ENCODE results near the gene GALNT14. TPM values are rescaled to one million over a fixed set of nuclear protein-coding genes. Genes with fewer than 3 reads are reported as not detected.
A peak's percentile ranks its signal among the peaks of the same experiment; 100 is the strongest.

Gene GALNT14
- total RNA-seq, 1 experiment from 2014 or later, result 1.6 TPM

GRCh38 chr2:31089645-31090044, 48.6 kb downstream of the GALNT14 start:
- Histone ChIP-seq H3K79me2 (ENCODE audit: low read length) (no peaks in the 10 kb centered on the region), H3K9ac (ENCODE audit: low read length) (no peak overlapping the region), H3K9me3 (ENCODE audit: low read length) (no peaks in the 10 kb centered on the region), H3K27me3 (ENCODE audit: low read length) (no peaks in the 10 kb centered on the region), H3K9me2 (replicated peaks; ENCODE audit: insufficient read depth, low read length) (no peaks in the 10 kb centered on the region), H4K20me1 (ENCODE audit: insufficient read depth, low read depth, low read length) (no peaks in the 10 kb centered on the region), H3K4me3 (ENCODE audit: low read length) (no peak overlapping the region), H3K4me2 (ENCODE audit: low read depth, low read length, poor library complexity, severe bottlenecking) (no peak overlapping the region), H3K36me3 (ENCODE audit: insufficient read depth, low read length) (no peaks in the 10 kb centered on the region), H2AFZ (ENCODE audit: low read length) (no peak overlapping the region), H3K4me1 (ENCODE audit: low read length) (no peaks in the 10 kb centered on the region), H3K27ac (ENCODE audit: low read length) (no peak overlapping the region)
- peak; percentile 55 for DNase-seq

DNA sequence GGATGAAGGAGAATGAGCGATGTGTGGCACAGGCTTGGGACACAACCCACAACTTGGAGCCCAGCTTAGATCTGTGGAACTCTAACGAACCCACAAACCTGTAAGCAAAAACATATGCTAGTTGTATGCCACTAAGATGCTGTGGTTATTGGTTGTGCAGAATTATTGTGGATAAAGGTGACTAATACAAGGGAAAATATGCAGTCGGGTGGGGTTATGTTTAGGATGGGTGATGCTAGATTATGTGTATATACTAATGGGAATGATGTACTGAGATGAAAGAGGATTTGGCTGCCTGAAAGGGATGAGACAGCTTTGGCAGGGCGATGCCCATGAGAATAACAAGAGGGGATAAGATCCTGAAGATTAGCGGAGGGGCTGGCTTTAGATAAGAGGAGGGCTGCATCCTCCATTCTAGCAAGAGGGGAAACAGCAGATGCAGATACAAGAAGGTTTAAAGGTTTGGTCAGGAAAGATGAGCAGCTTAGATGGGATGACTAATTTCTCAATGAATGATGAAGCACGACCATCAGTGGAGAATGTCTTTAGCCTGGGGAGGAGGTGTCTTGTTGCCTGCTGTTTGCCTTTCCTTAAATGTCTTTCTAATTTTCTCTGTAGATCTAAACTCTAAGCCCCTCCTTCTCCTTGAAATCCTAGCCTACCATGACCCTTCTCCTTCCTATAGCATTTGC, 49.6 kb downstream of the GALNT14 start:
- no peaks in the 10 kb centered on the region for H3K9me2 ChIP-seq (replicated peaks; ENCODE audit: insufficient read depth, low read length)
- no peak overlapping the region for H2AFZ ChIP-seq (ENCODE audit: low read length)
- no peak overlapping the region for H3K4me2 ChIP-seq (ENCODE audit: low read depth, low read length, poor library complexity, severe bottlenecking)
- no peaks in the 10 kb centered on the region for H3K79me2 ChIP-seq (ENCODE audit: low read length)
- H4K20me1 ChIP-seq (ENCODE audit: insufficient read depth, low read depth, low read length), result no peaks in the 10 kb centered on the region
- no peak overlapping the region for H3K4me3 ChIP-seq (ENCODE audit: low read length)
- DNase-seq, result no peak
- H3K9ac ChIP-seq (ENCODE audit: low read length), result no peak overlapping the region
- H3K27me3 ChIP-seq (ENCODE audit: low read length), result no peaks in the 10 kb centered on the region
- H3K4me1 ChIP-seq (ENCODE audit: low read length), result no peaks in the 10 kb centered on the region
- no peaks in the 10 kb centered on the region for H3K9me3 ChIP-seq (ENCODE audit: low read length)
- no peak overlapping the region for H3K27ac ChIP-seq (ENCODE audit: low read length)
- no peaks in the 10 kb centered on the region for H3K36me3 ChIP-seq (ENCODE audit: insufficient read depth, low read length)

GRCh38 chr2:31087491-31087890, 50.7 kb downstream of the GALNT14 start:
- Histone ChIP-seq H3K9ac (ENCODE audit: low read length) (no peak overlapping the region), H3K27me3 (ENCODE audit: low read length) (no peaks in the 10 kb centered on the region), H3K36me3 (ENCODE audit: insufficient read depth, low read length) (no peaks in the 10 kb centered on the region), H3K4me3 (ENCODE audit: low read length) (no peak overlapping the region), H3K79me2 (ENCODE audit: low read length) (no peaks in the 10 kb centered on the region), H3K9me3 (ENCODE audit: low read length) (no peaks in the 10 kb centered on the region), H3K27ac (ENCODE audit: low read length) (no peak overlapping the region), H3K9me2 (replicated peaks; ENCODE audit: insufficient read depth, low read length) (no peaks in the 10 kb centered on the region), H2AFZ (ENCODE audit: low read length) (no peak overlapping the region), H3K4me1 (ENCODE audit: low read length) (no peaks in the 10 kb centered on the region), H3K4me2 (ENCODE audit: low read depth, low read length, poor library complexity, severe bottlenecking) (no peak overlapping the region), H4K20me1 (ENCODE audit: insufficient read depth, low read depth, low read length) (no peaks in the 10 kb centered on the region)
- no peak for DNase-seq

DNA sequence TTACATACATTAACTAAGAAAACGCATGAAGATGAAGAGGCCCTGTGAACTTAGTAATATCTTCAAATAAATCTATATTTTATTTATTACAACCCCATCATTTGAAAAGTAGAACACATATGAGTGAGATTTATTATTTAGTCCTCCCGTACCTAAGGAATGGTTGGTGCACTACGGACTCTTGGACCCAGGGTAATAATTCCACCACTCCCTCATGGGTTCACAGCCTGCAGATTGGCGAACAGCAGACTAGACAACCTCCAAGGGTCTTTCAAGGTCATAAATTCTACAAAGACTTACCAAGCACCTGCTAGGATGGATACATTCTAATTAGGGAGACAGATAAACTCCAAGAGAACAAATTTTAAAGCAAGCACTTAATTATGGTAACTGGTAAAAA, 51.6 kb downstream of the GALNT14 start:
- H3K79me2 ChIP-seq (ENCODE audit: low read length), result no peaks in the 10 kb centered on the region
- no peaks in the 10 kb centered on the region for H3K9me3 ChIP-seq (ENCODE audit: low read length)
- H3K4me2 ChIP-seq (ENCODE audit: low read depth, low read length, poor library complexity, severe bottlenecking), result no peak overlapping the region
- no peak overlapping the region for H3K27ac ChIP-seq (ENCODE audit: low read length)
- H3K4me1 ChIP-seq (ENCODE audit: low read length), result no peaks in the 10 kb centered on the region
- H3K9me2 ChIP-seq (replicated peaks; ENCODE audit: insufficient read depth, low read length), result no peaks in the 10 kb centered on the region
- no peak overlapping the region for H2AFZ ChIP-seq (ENCODE audit: low read length)
- H3K27me3 ChIP-seq (ENCODE audit: low read length), result no peaks in the 10 kb centered on the region
- H3K36me3 ChIP-seq (ENCODE audit: insufficient read depth, low read length), result no peaks in the 10 kb centered on the region
- no peak overlapping the region for H3K9ac ChIP-seq (ENCODE audit: low read length)
- no peaks in the 10 kb centered on the region for H4K20me1 ChIP-seq (ENCODE audit: insufficient read depth, low read depth, low read length)
- DNase-seq, result no peak
- no peak overlapping the region for H3K4me3 ChIP-seq (ENCODE audit: low read length)

- Histone ChIP-seq H3K4me2 (ENCODE audit: low read depth, low read length, poor library complexity, severe bottlenecking) (no peak overlapping the region), H4K20me1 (ENCODE audit: insufficient read depth, low read depth, low read length) (no peaks in the 10 kb centered on the region), H3K27me3 (ENCODE audit: low read length) (no peaks in the 10 kb centered on the region), H3K4me1 (ENCODE audit: low read length) (no peaks in the 10 kb centered on the region), H3K9me3 (ENCODE audit: low read length) (no peaks in the 10 kb centered on the region), H3K27ac (ENCODE audit: low read length) (no peak overlapping the region), H3K9me2 (replicated peaks; ENCODE audit: insufficient read depth, low read length) (no peaks in the 10 kb centered on the region), H3K4me3 (ENCODE audit: low read length) (no peak overlapping the region), H3K36me3 (ENCODE audit: insufficient read depth, low read length) (no peaks in the 10 kb centered on the region), H2AFZ (ENCODE audit: low read length) (no peak overlapping the region), H3K79me2 (ENCODE audit: low read length) (no peaks in the 10 kb centered on the region), H3K9ac (ENCODE audit: low read length) (no peak overlapping the region)
- no peak for DNase-seq
Observed at GRCh38 chr2:31083234-31083993, 54.8 kb downstream of the GALNT14 start.

DNA sequence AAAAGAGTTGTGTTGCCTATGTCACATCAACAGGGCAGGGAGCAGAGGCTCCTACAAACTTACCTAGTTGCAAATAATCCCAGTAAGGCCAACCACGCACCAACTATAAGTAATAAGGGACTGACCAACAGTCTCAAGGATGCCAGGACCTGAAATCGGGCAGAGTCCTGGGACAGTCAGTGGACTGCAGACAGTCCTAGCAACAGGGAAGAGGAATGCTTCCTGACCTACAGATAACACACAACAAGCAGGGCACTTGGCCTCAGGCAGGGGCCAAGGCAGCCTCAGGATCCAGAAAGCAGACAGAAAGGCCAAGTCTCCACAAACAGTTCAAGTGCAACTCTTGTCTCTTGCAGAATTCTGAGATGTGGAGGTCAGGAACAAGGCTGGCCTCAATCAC, 56.2 kb downstream of the GALNT14 start:
- DNase-seq, result no peak
- no peaks in the 10 kb centered on the region for H3K9me2 ChIP-seq (replicated peaks; ENCODE audit: insufficient read depth, low read length)
- no peak overlapping the region for H2AFZ ChIP-seq (ENCODE audit: low read length)
- H3K4me2 ChIP-seq (ENCODE audit: low read depth, low read length, poor library complexity, severe bottlenecking), result no peak overlapping the region
- no peak overlapping the region for H3K27ac ChIP-seq (ENCODE audit: low read length)
- no peaks in the 10 kb centered on the region for H4K20me1 ChIP-seq (ENCODE audit: insufficient read depth, low read depth, low read length)
- H3K36me3 ChIP-seq (ENCODE audit: insufficient read depth, low read length), result no peaks in the 10 kb centered on the region
- H3K4me3 ChIP-seq (ENCODE audit: low read length), result no peak overlapping the region
- no peaks in the 10 kb centered on the region for H3K79me2 ChIP-seq (ENCODE audit: low read length)
- H3K9me3 ChIP-seq (ENCODE audit: low read length), result no peaks in the 10 kb centered on the region
- no peak overlapping the region for H3K9ac ChIP-seq (ENCODE audit: low read length)
- H3K27me3 ChIP-seq (ENCODE audit: low read length), result no peaks in the 10 kb centered on the region
- H3K4me1 ChIP-seq (ENCODE audit: low read length), result no peaks in the 10 kb centered on the region

DNA sequence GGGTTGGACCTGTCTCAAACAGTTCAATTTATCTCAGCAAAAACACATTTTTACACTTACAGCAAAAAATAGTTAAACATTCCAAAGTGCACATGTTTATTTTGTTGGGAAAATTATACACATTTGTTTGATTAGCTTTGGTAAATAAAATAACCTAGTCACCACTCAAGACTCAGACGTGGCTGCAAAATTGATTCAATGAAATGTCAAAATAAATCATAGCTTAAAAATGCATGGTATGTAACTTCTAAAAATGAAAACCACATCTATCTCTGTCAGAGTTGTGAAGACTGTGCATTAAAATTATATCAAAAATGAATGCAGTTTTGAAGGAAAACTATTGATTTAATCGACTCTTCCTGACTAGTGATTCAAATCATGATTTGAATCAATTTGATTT, 56.7 kb downstream of the GALNT14 start:
- Histone ChIP-seq H3K4me2 (ENCODE audit: low read depth, low read length, poor library complexity, severe bottlenecking) (no peak overlapping the region), H3K9me3 (ENCODE audit: low read length) (no peaks in the 10 kb centered on the region), H3K27ac (ENCODE audit: low read length) (no peak overlapping the region), H2AFZ (ENCODE audit: low read length) (no peak overlapping the region), H3K79me2 (ENCODE audit: low read length) (no peaks in the 10 kb centered on the region), H3K36me3 (ENCODE audit: insufficient read depth, low read length) (no peaks in the 10 kb centered on the region), H3K4me3 (ENCODE audit: low read length) (no peak overlapping the region), H3K4me1 (ENCODE audit: low read length) (no peaks in the 10 kb centered on the region), H3K9me2 (replicated peaks; ENCODE audit: insufficient read depth, low read length) (no peaks in the 10 kb centered on the region), H3K27me3 (ENCODE audit: low read length) (no peaks in the 10 kb centered on the region), H3K9ac (ENCODE audit: low read length) (no peak overlapping the region), H4K20me1 (ENCODE audit: insufficient read depth, low read depth, low read length) (no peaks in the 10 kb centered on the region)
- DNase-seq, result no peak

GRCh38 chr2:31080361-31080760, 57.9 kb downstream of the GALNT14 start:
- H3K27me3 ChIP-seq (ENCODE audit: low read length), result no peaks in the 10 kb centered on the region
- H3K4me2 ChIP-seq (ENCODE audit: low read depth, low read length, poor library complexity, severe bottlenecking), result no peak overlapping the region
- no peak overlapping the region for H3K4me3 ChIP-seq (ENCODE audit: low read length)
- H3K9me3 ChIP-seq (ENCODE audit: low read length), result no peaks in the 10 kb centered on the region
- DNase-seq, result no peak
- H3K27ac ChIP-seq (ENCODE audit: low read length), result no peak overlapping the region
- no peaks in the 10 kb centered on the region for H4K20me1 ChIP-seq (ENCODE audit: insufficient read depth, low read depth, low read length)
- H3K79me2 ChIP-seq (ENCODE audit: low read length), result no peaks in the 10 kb centered on the region
- H2AFZ ChIP-seq (ENCODE audit: low read length), result no peak overlapping the region
- no peaks in the 10 kb centered on the region for H3K4me1 ChIP-seq (ENCODE audit: low read length)
- no peaks in the 10 kb centered on the region for H3K9me2 ChIP-seq (replicated peaks; ENCODE audit: insufficient read depth, low read length)
- H3K36me3 ChIP-seq (ENCODE audit: insufficient read depth, low read length), result no peaks in the 10 kb centered on the region
- no peak overlapping the region for H3K9ac ChIP-seq (ENCODE audit: low read length)
